KMS-11 (cell line): ENCODE measurements around the gene CELF4.

Experiments used
- H2AFZ ChIP-seq: fragments of 200-600 bp; sonication (generic); 2 replicates; pipeline ENCODE4 v1.6.1; 2016; ENCODE audit warnings: antibody characterized with exemption, mixed run types, low read depth
- H3K27ac ChIP-seq: fragments of 200-600 bp; sonication (generic); 2 replicates; pipeline ENCODE4 v1.6.1; 2016; ENCODE audit warnings: mild to moderate bottlenecking, mixed run types
- H3K27me3 ChIP-seq: fragments of 200-600 bp; sonication (generic); 2 replicates; pipeline ENCODE4 v1.6.1; 2017; ENCODE audit warnings: mild to moderate bottlenecking, low read depth, mixed run types, moderate library complexity; ENCODE audit not compliant: insufficient read depth
- H3K36me3 ChIP-seq: fragments of 200-600 bp; sonication (generic); 2 replicates; pipeline ENCODE4 v1.6.1; 2017; ENCODE audit warnings: mild to moderate bottlenecking, mixed run types; ENCODE audit not compliant: insufficient read depth
- H3K4me1 ChIP-seq: fragments of 200-600 bp; sonication (generic); 2 replicates; pipeline ENCODE4 v1.6.1; 2016; ENCODE audit warnings: mild to moderate bottlenecking, low read depth, mixed run types; ENCODE audit not compliant: poor library complexity, severe bottlenecking
- H3K4me2 ChIP-seq: fragments of 200-600 bp; sonication (generic); 2 replicates; pipeline ENCODE4 v1.7.0; 2016; ENCODE audit warnings: mild to moderate bottlenecking, mixed run types
- H3K4me3 ChIP-seq: fragments of 200-600 bp; sonication (generic); IDR thresholded peaks from 2 replicates; pipeline ENCODE4 v1.6.1; 2017; ENCODE audit warnings: low read depth, low read length, mixed read lengths; ENCODE audit not compliant: insufficient read depth
- H3K79me2 ChIP-seq: fragments of 200-600 bp; sonication (generic); 2 replicates; pipeline ENCODE4 v1.6.1; 2016; ENCODE audit warnings: low read depth, mixed run types; ENCODE audit not compliant: insufficient read depth
- H3K9ac ChIP-seq: fragments of 200-600 bp; sonication (generic); 2 replicates; pipeline ENCODE4 v1.6.1; 2016; ENCODE audit warnings: mild to moderate bottlenecking, mixed run types
- H4K20me1 ChIP-seq: fragments of 200-600 bp; sonication (generic); 2 replicates; pipeline ENCODE4 v1.6.1; 2016; ENCODE audit warnings: mild to moderate bottlenecking, mixed run types; ENCODE audit not compliant: insufficient read depth
- CTCF ChIP-seq: fragments of 200-600 bp; sonication (generic); conservative IDR thresholded peaks from 2 replicates; pipeline ENCODE4 v1.6.1; 2017; ENCODE audit warnings: low read depth, mild to moderate bottlenecking, antibody characterized with exemption, low read length, moderate library complexity, mixed read lengths

CELF4 gene

DNA sequence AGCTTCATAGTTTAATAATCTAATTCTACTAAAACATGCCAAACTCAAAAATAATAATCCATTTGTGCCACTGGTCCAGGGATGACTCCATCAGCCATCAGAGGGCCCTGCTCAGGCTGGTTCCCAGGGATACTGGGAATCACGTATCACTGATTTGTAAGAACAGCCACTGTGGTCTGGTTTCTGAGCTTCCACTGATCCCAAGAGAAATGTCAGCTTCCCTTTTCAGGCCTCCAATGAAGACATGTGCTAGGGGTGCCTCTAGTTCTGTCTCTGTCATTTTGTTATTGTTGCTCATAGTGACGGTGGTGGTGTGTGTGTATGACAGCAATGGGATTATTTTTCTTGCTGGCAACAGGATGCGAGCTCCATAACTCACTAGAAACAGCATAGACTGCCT, 83.2 kb downstream of the CELF4 start:
- H3K4me2 ChIP-seq: no peak overlapping the region
- no peak for TF ChIP-seq CTCF
- H3K36me3 ChIP-seq: no peaks in the 10 kb centered on the region
- H4K20me1 ChIP-seq: no peaks in the 10 kb centered on the region
- H3K27me3 ChIP-seq: no peaks in the 10 kb centered on the region
- H3K27ac ChIP-seq: no peak overlapping the region
- no peak overlapping the region for H2AFZ ChIP-seq
- no peaks in the 10 kb centered on the region for H3K79me2 ChIP-seq
- no peak overlapping the region for H3K9ac ChIP-seq
- no peak overlapping the region for H3K4me3 ChIP-seq
- no peaks in the 10 kb centered on the region for H3K4me1 ChIP-seq

GRCh38 chr18:37482002-37482401, 83.6 kb downstream of the CELF4 start:
- Histone ChIP-seq H3K27me3 (no peaks in the 10 kb centered on the region), H2AFZ (no peak overlapping the region), H3K36me3 (no peaks in the 10 kb centered on the region), H3K4me2 (no peak overlapping the region), H3K4me1 (no peaks in the 10 kb centered on the region), H3K79me2 (no peaks in the 10 kb centered on the region), H3K4me3 (no peak overlapping the region), H3K9ac (no peak overlapping the region), H4K20me1 (no peaks in the 10 kb centered on the region), H3K27ac (no peak overlapping the region)
- TF ChIP-seq CTCF: no peak

DNA sequence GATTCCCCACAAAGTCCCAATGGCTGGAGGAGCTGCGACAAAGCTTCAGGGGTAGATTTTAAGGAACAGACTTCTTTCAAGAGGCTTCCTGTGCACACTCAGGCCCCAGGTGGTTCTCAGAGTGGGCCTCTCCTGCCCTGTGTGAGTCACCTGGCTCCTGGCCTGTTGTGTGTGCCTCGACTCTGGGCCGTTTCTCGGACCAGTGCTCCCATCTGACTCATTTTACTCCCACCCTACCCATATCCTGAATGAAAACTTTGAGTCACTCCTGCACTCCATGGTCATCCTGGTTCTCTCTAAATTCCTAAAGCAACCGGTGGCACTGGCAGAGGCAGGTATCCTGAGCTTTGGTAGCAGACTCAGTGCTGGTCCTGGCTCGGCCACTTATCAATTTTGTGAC, 84.1 kb downstream of the CELF4 start:
- H2AFZ ChIP-seq: no peak overlapping the region
- H3K4me2 ChIP-seq: no peak overlapping the region
- H3K27me3 ChIP-seq: no peaks in the 10 kb centered on the region
- TF ChIP-seq CTCF: no peak
- no peaks in the 10 kb centered on the region for H4K20me1 ChIP-seq
- no peak overlapping the region for H3K4me3 ChIP-seq
- H3K27ac ChIP-seq: no peak overlapping the region
- no peaks in the 10 kb centered on the region for H3K79me2 ChIP-seq
- no peaks in the 10 kb centered on the region for H3K36me3 ChIP-seq
- H3K4me1 ChIP-seq: no peaks in the 10 kb centered on the region
- no peak overlapping the region for H3K9ac ChIP-seq

- no peak overlapping the region for H3K4me2 ChIP-seq
- TF ChIP-seq CTCF: no peak
- H3K4me3 ChIP-seq: no peak overlapping the region
- H3K27me3 ChIP-seq: no peaks in the 10 kb centered on the region
- H3K79me2 ChIP-seq: no peaks in the 10 kb centered on the region
- H3K4me1 ChIP-seq: no peaks in the 10 kb centered on the region
- H3K9ac ChIP-seq: no peak overlapping the region
- H4K20me1 ChIP-seq: no peaks in the 10 kb centered on the region
- no peaks in the 10 kb centered on the region for H3K36me3 ChIP-seq
- H2AFZ ChIP-seq: no peak overlapping the region
- H3K27ac ChIP-seq: no peak overlapping the region
Measured at GRCh38 chr18:37481072-37481471, 84.5 kb downstream of the CELF4 start.
